Karpas-422 (cell line): ENCODE data around the gene TAS2R41. TPM values are rescaled to one million over a fixed set of nuclear protein-coding genes. Genes with fewer than 3 reads are reported as not detected.
"Not testable (repeated sequence)": the region's sequence is repeated elsewhere in the genome, so short reads cannot be mapped to it uniquely, and the experiment has no call there.

Source experiments
- DNase-seq: peaks from one replicate; pipeline ENCODE4 v3.0.0-alpha.2; 2015
- H2AFZ ChIP-seq: fragments of 200-600 bp; sonication (generic); 2 replicates; pipeline ENCODE4 v1.6.1; 2014; ENCODE audit warnings: antibody characterized with exemption, low read length, mixed read lengths
- H3K27ac ChIP-seq: fragments of 200-600 bp; sonication (generic); 2 replicates; pipeline ENCODE4 v1.5.1; 2014; ENCODE audit warnings: mild to moderate bottlenecking, low read length, moderate library complexity
- H3K27me3 ChIP-seq: fragments of 200-600 bp; sonication (generic); 2 replicates; pipeline ENCODE4 v1.6.1; 2014; ENCODE audit warnings: low read length, mixed read lengths
- H3K36me3 ChIP-seq: fragments of 200-600 bp; sonication (generic); 2 replicates; pipeline ENCODE4 v1.6.1; 2014; ENCODE audit warnings: low read length, mixed read lengths; ENCODE audit not compliant: insufficient read depth
- H3K4me1 ChIP-seq: fragments of 200-600 bp; sonication (generic); 2 replicates; pipeline ENCODE4 v1.6.1; 2014; ENCODE audit warnings: mild to moderate bottlenecking, low read length, mixed read lengths
- H3K4me2 ChIP-seq: fragments of 200-600 bp; sonication (generic); 2 replicates; pipeline ENCODE4 v1.6.1; 2014; ENCODE audit warnings: low read length, low read depth, mild to moderate bottlenecking; ENCODE audit not compliant: poor library complexity, severe bottlenecking
- H3K4me3 ChIP-seq: fragments of 200-600 bp; sonication (generic); 2 replicates; pipeline ENCODE4 v1.5.1; 2014; ENCODE audit warnings: mild to moderate bottlenecking, antibody characterized with exemption, low read length, mixed read lengths
- H3K79me2 ChIP-seq: fragments of 200-600 bp; sonication (generic); 2 replicates; pipeline ENCODE4 v1.6.1; 2014; ENCODE audit warnings: mild to moderate bottlenecking, low read length, mixed read lengths
- H3K9ac ChIP-seq: fragments of 200-600 bp; sonication (generic); 2 replicates; pipeline ENCODE4 v1.6.0; 2014; ENCODE audit warnings: low read length
- H3K9me2 ChIP-seq: fragments of 200-600 bp; sonication (generic), shearing (Covaris generic); replicated peaks from 2 replicates; pipeline ENCODE4 v1.6.0; 2014; ENCODE audit warnings: mild to moderate bottlenecking, low read length, moderate library complexity; ENCODE audit not compliant: insufficient read depth
- H3K9me3 ChIP-seq: fragments of 300-700, 200-600 bp; sonication (generic); 2 replicates; pipeline ENCODE4 v1.6.1; 2014; ENCODE audit warnings: low read length, mixed read lengths
- H4K20me1 ChIP-seq: fragments of 200-600 bp; sonication (generic); 2 replicates; pipeline ENCODE4 v1.6.1; 2014; ENCODE audit warnings: mild to moderate bottlenecking, antibody characterized with exemption, low read length, low read depth; ENCODE audit not compliant: insufficient read depth
- total RNA-seq: library from RNA; depleted of rRNA; stranded (reverse); fragments of >200 nt; shearing (Covaris generic); gene quantifications from 2 replicates; pipeline ENCODE4 v1.2.3, GENCODE V29; 2014; ENCODE audit warnings: low replicate concordance

Gene TAS2R41
- total RNA-seq, 1 experiment from 2014 or later = not detected

GRCh38 chr7:143512488-143513340, 35.0 kb downstream of the TAS2R41 start:
- Histone ChIP-seq H3K27me3 (no peaks in the 10 kb centered on the region), H4K20me1 (no peaks in the 10 kb centered on the region), H3K79me2 (no peaks in the 10 kb centered on the region), H3K4me1 (no peaks in the 10 kb centered on the region), H3K4me2 (no peak overlapping the region), H3K4me3 (no peak overlapping the region), H3K9ac (no peak overlapping the region), H3K36me3 (no peaks in the 10 kb centered on the region), H3K27ac (no peak overlapping the region), H2AFZ (no peak overlapping the region), H3K9me3 (no peaks in the 10 kb centered on the region), H3K9me2 (no peaks in the 10 kb centered on the region)
- no peak for DNase-seq

- H3K9me3 ChIP-seq = no peaks in the 10 kb centered on the region
- no peaks in the 10 kb centered on the region for H3K4me1 ChIP-seq
- H3K9ac ChIP-seq = no peak overlapping the region
- no peaks in the 10 kb centered on the region for H4K20me1 ChIP-seq
- H3K4me2 ChIP-seq = no peak overlapping the region
- H2AFZ ChIP-seq = no peak overlapping the region
- no peaks in the 10 kb centered on the region for H3K36me3 ChIP-seq
- no peaks in the 10 kb centered on the region for H3K79me2 ChIP-seq
- no peaks in the 10 kb centered on the region for H3K27me3 ChIP-seq
- no peak overlapping the region for H3K27ac ChIP-seq
- DNase-seq = no peak
- H3K4me3 ChIP-seq = no peak overlapping the region
- no peaks in the 10 kb centered on the region for H3K9me2 ChIP-seq
These were observed 36.8 kb downstream of the TAS2R41 start for GRCh38 chr7:143514487-143514886.

GRCh38 chr7:143514995-143515735, 37.5 kb downstream of the TAS2R41 start:
- no peaks in the 10 kb centered on the region for H3K27me3 ChIP-seq
- H3K4me1 ChIP-seq = no peaks in the 10 kb centered on the region
- no peak overlapping the region for H3K9ac ChIP-seq
- H3K9me3 ChIP-seq = no peaks in the 10 kb centered on the region
- no peak overlapping the region for H2AFZ ChIP-seq
- H3K4me3 ChIP-seq = no peak overlapping the region
- no peak for DNase-seq
- no peaks in the 10 kb centered on the region for H3K36me3 ChIP-seq
- no peak overlapping the region for H3K4me2 ChIP-seq
- no peaks in the 10 kb centered on the region for H3K79me2 ChIP-seq
- H4K20me1 ChIP-seq = no peaks in the 10 kb centered on the region
- no peak overlapping the region for H3K27ac ChIP-seq
- H3K9me2 ChIP-seq = no peaks in the 10 kb centered on the region

- H3K27me3 ChIP-seq = no peaks in the 10 kb centered on the region
- DNase-seq = no peak
These were observed 39.3 kb downstream of the TAS2R41 start for GRCh38 chr7:143516981-143517380.

GRCh38 chr7:143518521-143518920, 40.8 kb downstream of the TAS2R41 start:
- no peak overlapping the region for H3K4me2 ChIP-seq
- no peak overlapping the region for H2AFZ ChIP-seq
- no peak overlapping the region for H3K4me3 ChIP-seq
- H3K4me1 ChIP-seq = no peaks in the 10 kb centered on the region
- no peaks in the 10 kb centered on the region for H3K27me3 ChIP-seq
- no peaks in the 10 kb centered on the region for H4K20me1 ChIP-seq
- no peaks in the 10 kb centered on the region for H3K9me3 ChIP-seq
- H3K9me2 ChIP-seq = no peaks in the 10 kb centered on the region
- H3K36me3 ChIP-seq = no peaks in the 10 kb centered on the region
- no peak for DNase-seq
- no peaks in the 10 kb centered on the region for H3K79me2 ChIP-seq
- H3K9ac ChIP-seq = no peak overlapping the region
- H3K27ac ChIP-seq = no peak overlapping the region

More at GRCh38 chr7:143516981-143517380, 39.3 kb downstream of the TAS2R41 start:
- H3K9ac ChIP-seq = no peak overlapping the region
- no peaks in the 10 kb centered on the region for H3K79me2 ChIP-seq
- H3K36me3 ChIP-seq = no peaks in the 10 kb centered on the region
- no peak overlapping the region for H2AFZ ChIP-seq
- H3K4me2 ChIP-seq = no peak overlapping the region
- no peaks in the 10 kb centered on the region for H4K20me1 ChIP-seq
- no peaks in the 10 kb centered on the region for H3K4me1 ChIP-seq
- H3K27ac ChIP-seq = no peak overlapping the region
- no peaks in the 10 kb centered on the region for H3K9me3 ChIP-seq
- no peaks in the 10 kb centered on the region for H3K9me2 ChIP-seq
- H3K4me3 ChIP-seq = no peak overlapping the region

- Histone ChIP-seq H3K9me3 (no peaks in the 10 kb centered on the region), H4K20me1 (no peaks in the 10 kb centered on the region), H3K4me2 (no peak overlapping the region), H3K36me3 (no peaks in the 10 kb centered on the region), H3K27me3 (no peaks in the 10 kb centered on the region), H3K4me1 (no peaks in the 10 kb centered on the region), H3K9ac (no peak overlapping the region), H2AFZ (no peak overlapping the region), H3K79me2 (no peaks in the 10 kb centered on the region), H3K9me2 (no peaks in the 10 kb centered on the region), H3K27ac (no peak overlapping the region), H3K4me3 (no peak overlapping the region)
- no peak for DNase-seq
These were observed 41.3 kb downstream of the TAS2R41 start for GRCh38 chr7:143518941-143519340.

GRCh38 chr7:143519411-143520131, 41.9 kb downstream of the TAS2R41 start:
- H3K9me2 ChIP-seq = no peaks in the 10 kb centered on the region
- H3K27ac ChIP-seq = no peak overlapping the region
- no peaks in the 10 kb centered on the region for H3K79me2 ChIP-seq
- H3K4me1 ChIP-seq = no peaks in the 10 kb centered on the region
- H4K20me1 ChIP-seq = no peaks in the 10 kb centered on the region
- no peak overlapping the region for H3K4me2 ChIP-seq
- H3K9ac ChIP-seq = no peak overlapping the region
- no peak overlapping the region for H3K4me3 ChIP-seq
- no peak overlapping the region for H2AFZ ChIP-seq
- no peaks in the 10 kb centered on the region for H3K9me3 ChIP-seq
- no peaks in the 10 kb centered on the region for H3K36me3 ChIP-seq
- no peaks in the 10 kb centered on the region for H3K27me3 ChIP-seq
- no peak for DNase-seq

- not testable (repeated sequence) for H4K20me1 ChIP-seq, H3K9ac ChIP-seq, H3K79me2 ChIP-seq, H3K9me2 ChIP-seq, H3K4me1 ChIP-seq, H3K27ac ChIP-seq, DNase-seq, H3K9me3 ChIP-seq, H3K4me2 ChIP-seq, H3K36me3 ChIP-seq, H3K27me3 ChIP-seq, H3K4me3 ChIP-seq, H2AFZ ChIP-seq
These were observed 44.7 kb downstream of the TAS2R41 start for GRCh38 chr7:143522309-143522916.
